ENCODE measurements around the gene DIAPH2.

- TF ChIP-seq POLR2AphosphoS5 (IDR thresholded peaks at IDR 0.05; ENCODE audit: low read depth, low read length), result no peak
- TF ChIP-seq ADNP (CRISPR knock-in tag; IDR thresholded peaks at IDR 0.05), result no peak
- no peak for TF ChIP-seq TFE3 (CRISPR knock-in tag; IDR thresholded peaks at IDR 0.05)
- TF ChIP-seq FOXP1 (IDR thresholded peaks at IDR 0.05), result no peak
- no peak for TF ChIP-seq FOXP1 (CRISPR knock-in tag; IDR thresholded peaks at IDR 0.05)
- no peak for TF ChIP-seq ZNF670 (CRISPR knock-in tag; IDR thresholded peaks at IDR 0.05; ENCODE audit: borderline replicate concordance)
- no peak for TF ChIP-seq ATF6 (CRISPR knock-in tag; conservative IDR thresholded peaks at IDR 0.05)
- TF ChIP-seq TCF7 (IDR thresholded peaks at IDR 0.05; ENCODE audit: low read depth), result no peak
- TF ChIP-seq ZNF34 (CRISPR knock-in tag; IDR thresholded peaks at IDR 0.05; ENCODE audit: borderline replicate concordance), result no peak
- no peak for TF ChIP-seq CREB1 (IDR thresholded peaks at IDR 0.05)
- TF ChIP-seq CREB1 (CRISPR knock-in tag; IDR thresholded peaks at IDR 0.05), result no peak
- TF ChIP-seq SALL2 (CRISPR knock-in tag; IDR thresholded peaks at IDR 0.05), result no peak
- no peak for TF ChIP-seq NFIC (IDR thresholded peaks at IDR 0.05; ENCODE audit: low read length)
- no peak for TF ChIP-seq ZNF572 (CRISPR knock-in tag; IDR thresholded peaks at IDR 0.05)
- no peak for TF ChIP-seq GABPA (IDR thresholded peaks at IDR 0.05; ENCODE audit: low read depth, low read length)
- TF ChIP-seq GABPA (CRISPR knock-in tag; IDR thresholded peaks at IDR 0.05; ENCODE audit: low read depth), result no peak
These were observed 952.6 kb downstream of the DIAPH2 start for GRCh38 chrX:97637289-97637688.

Measured in HepG2 (cell line).